Lung (tissue), 12 donors: ENCODE results near the gene ELL. TPM values are rescaled to one million over a fixed set of nuclear protein-coding genes. Genes with fewer than 3 reads are reported as not detected.
"Not testable (repeated sequence)": the region's sequence is repeated elsewhere in the genome, so short reads cannot be mapped to it uniquely, and the experiment has no call there.

Source experiments
- ATAC-seq: fragments of 200-7000 bp; cut with Tn5 transposase; one replicate; pipeline ENCODE4 v1.9.1; 2020; ENCODE audit warnings: moderate number of reproducible peaks; ENCODE audit not compliant: insufficient read depth, low FRiP score
- DNase-seq, 3 donors: peaks; one replicate each; pipeline ENCODE4 v3.0.0-alpha.2; 2013 to 2017
- H3K27ac ChIP-seq, 2 donors: one replicate each; pipeline ENCODE4 v1.5.1; 2013; ENCODE audit warnings: mild to moderate bottlenecking in 2 of 2, moderate library complexity in 2 of 2, control low read depth in 1 of 2, inconsistent platforms in 1 of 2, low read depth in 1 of 2, low read length in 1 of 2
- H3K27me3 ChIP-seq, 3 donors: one replicate each; pipeline ENCODE4 v1.5.1; 2013; ENCODE audit warnings: low read length in 2 of 3; ENCODE audit not compliant: control insufficient read depth in 3 of 3, insufficient read depth in 3 of 3
- H3K36me3 ChIP-seq, 4 donors: one replicate each; pipeline ENCODE4 v1.5.1; 2013; ENCODE audit warnings: low read length in 4 of 4, mild to moderate bottlenecking in 1 of 4, moderate library complexity in 1 of 4; ENCODE audit not compliant: control insufficient read depth in 4 of 4, insufficient read depth in 4 of 4
- H3K4me1 ChIP-seq, 5 donors: one replicate each; pipeline ENCODE4 v1.5.1; 2013; ENCODE audit warnings: low read length in 5 of 5, mild to moderate bottlenecking in 2 of 5, moderate library complexity in 1 of 5; ENCODE audit not compliant: control insufficient read depth in 5 of 5, insufficient read depth in 5 of 5
- H3K4me3 ChIP-seq: one replicate; pipeline ENCODE4 v1.5.1; 2013; ENCODE audit warnings: mild to moderate bottlenecking, control low read depth, moderate library complexity
- H3K9ac ChIP-seq, 2 donors: one replicate each; pipeline ENCODE4 v1.5.1; 2013; ENCODE audit warnings: low read length in 2 of 2, control low read depth in 1 of 2; ENCODE audit not compliant: insufficient read depth in 1 of 2
- H3K9me3 ChIP-seq, 4 donors: one replicate each; pipeline ENCODE4 v1.5.1; 2013; ENCODE audit warnings: low read length in 3 of 4, mild to moderate bottlenecking in 1 of 4, moderate library complexity in 1 of 4; ENCODE audit not compliant: control insufficient read depth in 4 of 4, insufficient read depth in 3 of 4
- WGBS, 2 donors: extraction: QIAGEN DNeasy Blood & Tissue Kit; methylation state at CpG; one replicate each; pipeline ENCODE4 v1.1.7; 2013; 5-methylcytosine and 5-hydroxymethylcytosine counted together
- polyA plus RNA-seq, 2 donors: library from polyadenylated mRNA; stranded (reverse); fragments of 200-250 nt; gene quantifications; one replicate each; pipeline ENCODE4 v1.2.1, GENCODE V29; 2013
- total RNA-seq, 2 donors: library from RNA; depleted of rRNA in 1 of 2; stranded (reverse); fragments of >200 nt in 1 of 2; gene quantifications; one replicate each; pipeline ENCODE4 v1.2.1, GENCODE V29; 2014 to 2021
- TF ChIP-seq, protein P1 (sequence below): IDR thresholded peaks from 2 replicates; pipeline ENCODE4 v1.5.1; 2012; ENCODE audit warnings: mild to moderate bottlenecking; ENCODE audit errors: control extremely low read depth, extremely low read depth
- donor health status: control.
- donor health status: control.
- donor health status: Bipolar disorder and iron deficiency.
- donor health status: healthy.
- donor health status: DM: yes; HTN: yes; CAD: no.

The ELL gene
- total and polyA plus RNA-seq, 4 donors: 9.3 to 26.8 (median 20.7) TPM

GRCh38 chr19:18526316-18526715 lies 4.4 kb upstream of the ELL start:
- peaks cover 0 to 1% (median 0%) of the 10 kb centered on the region in 4 donors for H3K9me3 ChIP-seq
- peaks cover 0 to 3% (median 0%) of the 10 kb centered on the region in 5 donors for H3K4me1 ChIP-seq
- 91 to 96% methylated on average over 9 of the region's 9 CpGs for whole genome bisulfite sequencing, 2 donors
- no peak overlapping the region for H3K4me3 ChIP-seq
- ATAC-seq: no peak
- no peak for DNase-seq
- TF ChIP-seq, protein P1, sequence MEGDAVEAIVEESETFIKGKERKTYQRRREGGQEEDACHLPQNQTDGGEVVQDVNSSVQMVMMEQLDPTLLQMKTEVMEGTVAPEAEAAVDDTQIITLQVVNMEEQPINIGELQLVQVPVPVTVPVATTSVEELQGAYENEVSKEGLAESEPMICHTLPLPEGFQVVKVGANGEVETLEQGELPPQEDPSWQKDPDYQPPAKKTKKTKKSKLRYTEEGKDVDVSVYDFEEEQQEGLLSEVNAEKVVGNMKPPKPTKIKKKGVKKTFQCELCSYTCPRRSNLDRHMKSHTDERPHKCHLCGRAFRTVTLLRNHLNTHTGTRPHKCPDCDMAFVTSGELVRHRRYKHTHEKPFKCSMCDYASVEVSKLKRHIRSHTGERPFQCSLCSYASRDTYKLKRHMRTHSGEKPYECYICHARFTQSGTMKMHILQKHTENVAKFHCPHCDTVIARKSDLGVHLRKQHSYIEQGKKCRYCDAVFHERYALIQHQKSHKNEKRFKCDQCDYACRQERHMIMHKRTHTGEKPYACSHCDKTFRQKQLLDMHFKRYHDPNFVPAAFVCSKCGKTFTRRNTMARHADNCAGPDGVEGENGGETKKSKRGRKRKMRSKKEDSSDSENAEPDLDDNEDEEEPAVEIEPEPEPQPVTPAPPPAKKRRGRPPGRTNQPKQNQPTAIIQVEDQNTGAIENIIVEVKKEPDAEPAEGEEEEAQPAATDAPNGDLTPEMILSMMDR: no peak
- peaks cover 0 to 4% (median 2%) of the 10 kb centered on the region in 4 donors for H3K36me3 ChIP-seq
- H3K9ac ChIP-seq: no peak overlapping the region
- no peaks in the 10 kb centered on the region for H3K27me3 ChIP-seq
- no peak overlapping the region for H3K27ac ChIP-seq

GRCh38 chr19:18523841-18524240 lies 2.0 kb upstream of the ELL start:
- Histone ChIP-seq H3K27me3 (no peaks in the 10 kb centered on the region), H3K9ac (no peak overlapping the region), H3K9me3 (no peaks in the 10 kb centered on the region), H3K36me3 (no peaks in the 10 kb centered on the region), H3K27ac (no peak overlapping the region), H3K4me1 (peaks cover 0 to 10% (median 7%) of the 10 kb centered on the region in 5 donors), H3K4me3 (no peak overlapping the region)
- 92 to 94% methylated on average over 9 of the region's 9 CpGs for WGBS, 2 donors
- DNase-seq (no peak), ATAC-seq (no peak)
- TF ChIP-seq, protein P1: no peak

DNA sequence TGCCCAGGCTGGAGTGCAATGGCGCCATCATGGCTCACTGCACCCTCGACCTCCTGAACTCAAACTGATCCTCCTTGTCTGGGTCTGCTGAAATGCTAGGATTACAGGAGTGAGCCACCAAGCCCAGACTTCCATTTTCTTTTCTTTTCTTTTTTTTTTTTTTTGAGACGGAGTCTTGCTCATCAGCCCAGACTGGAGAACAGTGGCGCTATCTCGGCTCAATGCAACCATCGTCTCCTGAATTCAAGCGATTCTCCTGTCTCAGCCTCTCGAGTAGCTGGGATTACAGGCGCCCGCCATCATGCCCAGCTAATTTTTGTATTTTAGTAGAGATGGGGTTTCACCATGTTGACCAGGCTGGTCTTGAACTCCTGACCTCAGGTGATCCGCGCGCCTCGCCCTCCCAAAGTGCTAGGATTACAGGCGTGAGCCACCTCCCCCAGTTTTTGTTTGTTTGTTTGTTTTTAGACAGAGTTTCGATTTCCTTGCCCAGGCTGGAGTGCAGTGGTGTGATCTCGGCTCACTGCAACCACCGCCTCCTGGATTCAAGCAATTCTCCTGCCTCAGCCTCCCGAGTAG lies 1.1 kb upstream of the ELL start:
- WGBS, 2 donors: 68 to 78% methylated on average over 19 of the region's 19 CpGs
- H3K36me3 ChIP-seq, H3K9me3 ChIP-seq, ATAC-seq, H3K9ac ChIP-seq, H3K4me3 ChIP-seq, H3K27me3 ChIP-seq, DNase-seq: not testable (repeated sequence)
- H3K4me1 ChIP-seq: peaks cover 0 to 10% (median 8%) of the 10 kb centered on the region in 5 donors
- H3K27ac ChIP-seq: peak overlapping the region in 1 of 2 donors; percentile 63

GRCh38 chr19:18522124-18522861 lies 423 bp upstream of the ELL start:
- H3K27me3 ChIP-seq: no peaks in the 10 kb centered on the region
- H3K9ac ChIP-seq: no peak overlapping the region
- TF ChIP-seq, protein P1: peak; percentile 2
- no peaks in the 10 kb centered on the region for H3K36me3 ChIP-seq
- no peaks in the 10 kb centered on the region for H3K9me3 ChIP-seq
- DNase-seq (peak; percentile 100), ATAC-seq (peak; percentile 91)
- H3K4me3 ChIP-seq: no peak overlapping the region
- H3K27ac ChIP-seq: peak overlapping the region in 1 of 2 donors; percentile 63
- peaks cover 0 to 10% (median 8%) of the 10 kb centered on the region in 5 donors for H3K4me1 ChIP-seq
- 1 to 2% methylated on average over 51 of the region's 51 CpGs for WGBS, 2 donors
